Measurements from ENCODE around the gene ATXN2.

- TF ChIP-seq ZBTB5 (IDR thresholded peaks at IDR 0.05) (no peak), SMC3 (conservative IDR thresholded peaks at IDR 0.05; ENCODE audit: insufficient read depth, low read depth, low read length) (no peak), CTCF (IDR thresholded peaks at IDR 0.05 in 2 of 3, conservative IDR thresholded peaks at IDR 0.05 in 1 of 3; ENCODE audit: insufficient read depth in 2 of 3, low read depth in 1 of 3, low read length in 3 of 3) (no peak), PTTG1 (tag; IDR thresholded peaks at IDR 0.05; ENCODE audit: low read depth) (no peak), MBD2 (IDR thresholded peaks at IDR 0.05; ENCODE audit: borderline replicate concordance, low read depth) (peak; percentile 35; the same call in 1 of the 2 replicates), ZNF407 (IDR thresholded peaks at IDR 0.05; ENCODE audit: low read depth) (no peak)
Observed at GRCh38 chr12:111404362-111405148, 194.6 kb downstream of the ATXN2 start.

Measured in K562 (cell line).